GM19099 (cell line): ENCODE data around the gene PAX6.

Source experiments
- POLR2A ChIP-seq: IDR thresholded peaks from 3 replicates; pipeline ENCODE4 v1.6.1; 2011; ENCODE audit warnings: low read depth; ENCODE audit not compliant: insufficient read length; ENCODE audit errors: extremely low read depth

PAX6 gene

GRCh38 chr11:31825838-31826484 is 14.8 kb upstream of the PAX6 start:
- TF ChIP-seq POLR2A, result no peak

GRCh38 chr11:31824879-31825837 is 14.0 kb upstream of the PAX6 start:
- no peak for TF ChIP-seq POLR2A

GRCh38 chr11:31824332-31824878 is 13.3 kb upstream of the PAX6 start:
- TF ChIP-seq POLR2A, result no peak

- no peak for TF ChIP-seq POLR2A
These were observed 12.7 kb upstream of the PAX6 start for GRCh38 chr11:31823644-31824331.

- TF ChIP-seq POLR2A, result no peak
These were observed 12.0 kb upstream of the PAX6 start for GRCh38 chr11:31822927-31823643.

- TF ChIP-seq POLR2A, result no peak
These were observed 11.2 kb upstream of the PAX6 start for GRCh38 chr11:31822175-31822926.

GRCh38 chr11:31821766-31822165 is 10.6 kb upstream of the PAX6 start:
- TF ChIP-seq POLR2A, result no peak

GRCh38 chr11:31821235-31821764 is 10.2 kb upstream of the PAX6 start:
- TF ChIP-seq POLR2A, result no peak

- no peak for TF ChIP-seq POLR2A
These were observed 9.3 kb upstream of the PAX6 start for GRCh38 chr11:31820438-31820818.

GRCh38 chr11:31819621-31820437 is 8.7 kb upstream of the PAX6 start:
- TF ChIP-seq POLR2A, result no peak

GRCh38 chr11:31818874-31819331 is 7.8 kb upstream of the PAX6 start:
- TF ChIP-seq POLR2A, result no peak

- TF ChIP-seq POLR2A, result no peak
These were observed 7.3 kb upstream of the PAX6 start for GRCh38 chr11:31818425-31818755.

GRCh38 chr11:31817621-31818424 is 6.7 kb upstream of the PAX6 start:
- TF ChIP-seq POLR2A, result no peak
